HEK293 (cell line): ENCODE measurements around the gene DNAJB4.

Source experiments
- ZNF274 ChIP-seq, 2 experiments: fragments of 200-500 bp in 1 of 2; fragments of 450-650 bp in 1 of 2; sonication (Bioruptor generic) in 1 of 2; formaldehyde crosslinking in 1 of 2; IDR thresholded peaks; 2 replicates each; pipeline versions ENCODE4 v1.5.1 to v1.6.1; 2014 to 2016; ENCODE audit warnings: borderline replicate concordance in 1 of 2, inconsistent platforms in 1 of 2, low read length in 1 of 2, missing biosample characterization in 1 of 2, missing genetic modification characterization in 1 of 2
- ZNF488 ChIP-seq: fragments of 450-650 bp; formaldehyde crosslinking; IDR thresholded peaks from 2 replicates; pipeline ENCODE4 v1.5.1; 2016; ENCODE audit warnings: missing biosample characterization, missing genetic modification characterization

- TF ChIP-seq ZNF274 (IDR thresholded peaks at IDR 0.05; ENCODE audit: low read length) = no peak
- no peak for TF ChIP-seq ZNF274 (tag by site-specific recombination; IDR thresholded peaks at IDR 0.05; ENCODE audit: borderline replicate concordance)
- TF ChIP-seq ZNF488 = no peak
Measured at GRCh38 chr1:78058670-78059069, 53.9 kb downstream of the DNAJB4 start.
